GM18909 (cell line): ENCODE measurements around the gene PNMA1.

ENCODE experiments used
- ATAC-seq: cut with Tn5 transposase; IDR thresholded peaks from one replicate; pipeline ENCODE4 v1.9.1; 2021; ENCODE audit warnings: mild to moderate bottlenecking; ENCODE audit not compliant: unreplicated experiment, poor library complexity

The PNMA1 gene

DNA sequence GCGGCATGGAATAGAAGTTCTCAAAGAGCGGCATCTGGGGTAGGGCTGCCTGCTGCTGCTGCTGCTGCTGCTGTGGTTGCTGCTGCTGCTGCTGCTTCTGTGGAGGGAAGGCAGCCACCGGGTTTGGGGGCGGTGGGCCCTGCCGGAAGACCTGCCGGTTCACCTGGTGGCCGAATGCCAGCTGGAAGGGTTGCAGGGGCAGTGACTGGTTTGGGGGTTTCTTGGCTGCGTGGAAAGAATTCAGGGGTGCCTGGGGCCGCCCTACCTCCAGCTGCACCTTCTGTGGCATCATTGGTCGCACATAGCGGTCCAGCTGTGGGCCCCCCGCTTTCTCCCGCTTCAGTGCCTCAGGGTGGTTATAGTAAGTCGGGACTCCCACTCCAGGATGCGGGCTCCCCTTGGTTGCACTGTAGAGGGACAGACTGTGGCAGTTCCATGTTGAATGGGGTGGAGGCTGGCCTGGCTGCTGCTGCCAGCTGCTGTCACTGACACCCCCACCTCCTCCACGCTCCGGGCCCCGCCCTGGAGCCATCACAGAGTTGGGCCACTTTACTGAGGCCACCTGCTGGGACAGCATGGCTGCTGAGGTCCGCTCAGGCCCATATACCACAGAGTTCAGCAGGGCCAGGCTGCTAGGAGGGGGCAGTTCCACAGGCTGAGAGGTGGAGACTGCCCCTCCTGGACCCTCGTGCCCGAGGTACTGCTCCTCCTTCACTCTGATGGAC, 25.2 kb upstream of the PNMA1 start:
- no peak for ATAC-seq

GRCh38 chr14:73738518-73739173, 24.5 kb upstream of the PNMA1 start:
- no peak for ATAC-seq

- no peak for ATAC-seq
Observed at GRCh38 chr14:73736842-73737241, 22.7 kb upstream of the PNMA1 start.

DNA sequence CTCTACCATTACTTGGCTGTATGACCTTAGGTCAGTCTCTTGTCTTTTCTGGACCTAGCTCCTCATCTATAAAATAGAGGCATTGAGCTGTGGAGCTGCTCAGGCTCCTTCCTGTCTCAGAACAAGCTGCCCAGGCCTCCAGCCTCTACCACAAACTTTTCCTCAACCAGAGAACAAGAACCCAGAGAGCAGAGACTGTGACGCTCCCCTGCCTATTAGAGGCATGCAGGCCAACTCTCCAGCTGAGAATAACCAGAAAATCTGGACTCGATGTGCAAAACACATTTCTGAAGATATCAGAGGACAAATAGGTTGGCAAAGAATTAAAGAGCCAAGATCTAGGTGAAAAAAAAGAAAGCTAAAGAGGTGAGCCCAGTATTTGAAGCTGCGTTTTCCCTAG, 17.8 kb upstream of the PNMA1 start:
- no peak for ATAC-seq

- ATAC-seq, result no peak
Observed at GRCh38 chr14:73731111-73731510, 16.9 kb upstream of the PNMA1 start.

DNA sequence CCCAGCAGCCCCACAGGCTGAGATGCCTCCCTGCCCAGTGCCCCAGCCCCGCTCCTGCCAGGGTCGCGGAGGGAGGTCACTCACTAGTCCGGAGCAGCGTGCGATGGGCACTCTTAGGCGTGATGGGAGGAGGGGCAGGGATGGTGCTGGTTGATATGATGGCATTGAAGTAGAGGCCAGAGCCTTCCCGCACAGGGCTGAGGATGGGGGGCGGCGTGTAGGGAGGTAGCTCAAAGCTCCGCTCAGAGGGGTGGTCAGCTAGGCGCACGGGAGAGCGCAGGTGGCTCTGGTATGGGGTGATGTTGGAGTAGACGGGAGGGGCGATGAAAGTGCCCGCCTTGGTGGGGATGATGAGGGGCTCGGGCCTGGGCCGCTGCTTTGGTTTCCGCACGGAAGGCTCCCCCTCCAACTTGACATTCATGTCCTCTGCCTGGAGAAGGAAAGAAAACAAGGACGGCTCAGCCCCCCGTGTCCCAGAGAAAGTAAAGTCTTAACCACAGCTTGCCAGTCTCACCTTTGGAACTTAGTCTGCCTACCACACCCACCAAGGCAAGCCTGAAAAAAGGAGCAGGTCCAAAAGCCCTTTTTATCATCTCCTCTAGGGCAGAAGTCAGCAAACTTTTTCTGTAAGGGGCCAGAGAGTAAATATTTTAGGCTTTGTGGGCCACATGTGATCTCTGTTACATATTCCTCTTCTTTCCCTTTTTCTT, 15.5 kb upstream of the PNMA1 start:
- no peak for ATAC-seq

DNA sequence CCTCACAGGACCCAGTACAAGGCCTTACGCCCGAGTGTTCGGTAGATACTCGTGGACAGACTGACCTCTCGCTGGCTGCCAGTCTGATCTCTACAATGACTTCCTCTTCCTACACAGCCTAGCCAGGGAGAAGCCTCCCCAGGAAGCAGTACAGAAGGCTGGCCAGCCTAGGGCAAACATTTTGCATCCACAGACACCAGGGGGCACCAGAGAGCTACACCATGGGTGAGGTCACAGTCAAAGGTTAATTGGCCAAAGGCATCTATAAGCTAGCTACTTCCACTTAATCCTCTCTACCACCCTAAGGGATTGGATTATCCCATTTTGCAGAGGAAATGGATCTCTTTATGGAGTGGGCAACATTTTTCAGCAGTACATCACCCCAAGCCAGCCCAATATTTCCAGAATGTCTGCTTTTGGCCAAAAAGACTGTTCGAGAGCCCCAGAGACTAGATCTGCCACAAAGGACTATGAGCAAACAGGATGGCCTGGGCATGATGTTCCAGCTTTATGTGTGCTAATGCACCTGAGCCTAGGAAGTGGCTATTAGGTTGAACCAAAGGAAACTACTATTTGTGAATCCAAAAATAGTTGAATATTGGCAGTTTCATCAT, 14.6 kb upstream of the PNMA1 start:
- ATAC-seq, result peak; percentile 72

DNA sequence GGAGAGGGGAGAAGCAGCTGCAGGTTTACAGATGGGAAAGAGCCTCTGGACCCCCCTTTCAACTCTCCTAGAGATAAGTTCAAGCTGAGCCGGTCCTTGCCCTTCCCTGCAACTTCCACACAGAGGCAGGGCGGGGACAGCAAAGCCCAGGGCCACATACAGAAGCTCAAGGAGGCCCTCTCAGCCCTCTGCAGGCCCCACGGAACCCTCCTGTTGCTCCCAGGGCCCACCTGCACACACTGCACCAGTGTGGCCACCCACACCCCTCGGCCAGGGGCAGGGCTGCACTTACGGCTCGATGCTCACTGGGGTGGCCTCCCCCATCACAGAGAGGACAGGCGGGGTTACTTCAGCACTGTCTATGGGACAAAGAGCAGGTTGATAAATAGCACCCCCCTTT, 13.0 kb upstream of the PNMA1 start:
- no peak for ATAC-seq

DNA sequence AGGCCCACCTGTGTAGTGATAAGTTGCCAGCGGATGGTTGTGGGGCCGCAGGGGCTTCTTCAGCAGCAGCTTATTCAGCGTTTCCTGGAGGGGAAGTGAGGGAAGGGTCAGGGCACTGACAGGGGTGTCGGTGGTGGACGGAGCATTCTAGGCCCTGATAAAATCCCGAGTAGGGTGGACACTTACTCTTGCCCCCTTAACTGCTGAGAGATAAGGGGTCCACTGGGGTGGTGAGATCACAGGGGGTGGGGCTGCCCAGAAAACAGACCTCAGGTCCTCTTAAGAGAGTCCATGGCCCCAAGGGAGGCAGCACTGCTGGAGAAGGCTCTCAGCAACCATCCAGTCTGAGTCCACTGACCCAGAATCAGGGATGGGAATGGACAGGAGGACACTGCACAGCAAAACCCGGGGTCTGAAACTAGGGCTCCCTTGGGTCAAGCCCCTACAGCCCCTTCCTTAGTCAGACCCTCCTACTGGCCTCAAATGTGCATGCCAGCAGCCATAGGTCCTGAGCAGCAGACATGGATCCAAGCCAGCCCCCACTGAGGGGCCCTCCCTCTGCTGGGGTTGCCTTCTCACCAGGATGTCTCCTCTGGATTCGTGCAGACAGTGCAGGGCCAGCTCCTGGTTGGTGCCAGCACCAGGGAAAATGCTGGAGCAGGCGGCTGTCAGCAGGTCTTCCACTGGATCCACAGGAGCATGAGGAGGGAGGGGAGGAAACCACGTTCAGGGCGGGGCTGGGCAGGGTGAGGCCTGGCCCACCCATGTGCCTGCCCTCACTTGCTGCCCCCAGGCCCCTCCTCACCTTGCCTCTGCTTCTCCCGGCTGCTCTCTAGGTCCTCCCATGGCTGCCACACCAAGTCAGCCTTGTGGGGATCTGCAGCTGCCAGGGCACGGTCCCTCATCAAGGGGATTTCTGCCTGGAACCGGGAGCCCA, 12.1 kb upstream of the PNMA1 start:
- ATAC-seq, result no peak

DNA sequence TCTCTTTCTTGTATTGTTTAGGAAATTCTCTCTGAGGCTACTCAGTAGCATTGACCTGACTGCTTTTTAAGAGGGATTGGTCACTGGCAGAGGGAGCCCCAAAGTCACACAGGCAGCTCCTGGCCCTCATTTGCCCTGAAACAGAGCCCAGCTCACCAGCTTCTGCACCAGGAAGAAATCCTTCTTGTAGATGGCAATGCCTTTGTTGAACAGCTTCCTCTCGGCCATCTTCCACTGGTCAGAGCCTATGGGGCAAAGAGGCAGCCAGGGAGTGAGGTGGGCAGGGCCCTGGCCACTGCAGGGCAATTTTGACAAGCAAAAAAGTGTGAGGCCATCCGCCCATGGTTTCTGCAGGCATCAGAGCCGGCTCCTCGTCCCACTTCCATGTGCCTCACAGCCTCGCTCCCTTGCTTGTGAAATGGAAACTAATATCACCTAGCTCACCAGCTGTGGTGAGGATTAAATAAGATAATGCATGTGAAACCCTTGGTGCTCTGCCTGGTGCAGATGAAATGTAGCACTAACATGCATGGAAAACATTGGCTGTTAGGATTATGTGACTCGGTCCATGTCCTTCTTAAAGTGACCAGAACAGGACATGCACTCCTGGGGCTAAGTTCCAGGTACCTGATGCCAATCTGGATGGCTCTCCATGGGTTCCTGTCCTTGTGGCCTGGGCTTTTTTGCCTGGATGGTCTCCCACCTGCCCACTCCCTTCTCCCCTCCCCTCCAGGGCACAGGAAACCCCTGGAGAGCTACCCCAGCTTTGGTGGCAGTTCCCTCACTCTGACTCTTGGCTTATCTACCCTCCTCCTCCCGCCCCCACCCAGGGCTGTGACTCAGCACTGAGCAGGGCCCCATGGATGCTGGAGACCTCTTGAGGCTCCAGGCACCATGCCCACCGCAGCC, 11.2 kb upstream of the PNMA1 start:
- ATAC-seq, result no peak

DNA sequence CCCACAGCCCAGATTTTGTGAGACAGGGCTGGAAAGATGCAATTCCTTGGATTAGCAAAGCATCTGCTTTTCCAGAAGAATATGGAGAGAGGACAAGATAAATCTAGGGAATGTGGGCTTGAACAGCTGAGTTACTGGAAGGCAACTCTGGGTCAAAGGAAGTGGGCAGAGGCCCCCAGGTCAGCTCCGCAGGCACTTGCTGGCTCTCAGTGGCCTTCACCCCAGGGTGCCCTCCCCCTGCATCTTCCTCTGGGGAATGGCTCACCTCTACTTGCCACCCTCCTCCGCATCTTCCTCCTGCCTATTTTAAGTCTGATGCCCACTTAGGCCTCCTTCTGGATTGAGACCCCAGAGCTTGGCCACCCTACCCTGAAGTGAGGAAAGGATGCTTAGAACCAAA, 10.5 kb upstream of the PNMA1 start:
- ATAC-seq, result no peak

- no peak for ATAC-seq
Observed at GRCh38 chr14:73723797-73724661, 9.8 kb upstream of the PNMA1 start.

DNA sequence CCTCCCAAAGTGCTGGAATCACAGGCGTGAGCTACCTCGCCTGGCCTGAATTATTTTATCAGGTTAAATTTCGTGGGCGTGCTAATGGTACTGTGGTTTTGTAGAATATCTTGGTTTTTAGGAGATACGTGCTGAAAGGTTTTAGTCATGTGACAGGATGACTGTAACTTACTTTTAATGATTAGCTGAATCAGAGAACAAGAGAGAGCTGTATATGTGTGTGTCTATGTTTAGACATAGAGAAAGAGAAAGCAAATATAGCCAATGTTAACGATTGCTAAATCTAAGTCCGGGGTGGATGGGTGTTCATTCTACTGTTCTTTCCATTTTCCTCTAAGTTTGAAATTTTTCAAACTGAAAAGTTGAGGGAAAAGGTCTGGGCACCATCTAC, 9.2 kb upstream of the PNMA1 start:
- peak; percentile 56 for ATAC-seq

- ATAC-seq, result no peak
Observed at GRCh38 chr14:73722581-73722980, 8.4 kb upstream of the PNMA1 start.

DNA sequence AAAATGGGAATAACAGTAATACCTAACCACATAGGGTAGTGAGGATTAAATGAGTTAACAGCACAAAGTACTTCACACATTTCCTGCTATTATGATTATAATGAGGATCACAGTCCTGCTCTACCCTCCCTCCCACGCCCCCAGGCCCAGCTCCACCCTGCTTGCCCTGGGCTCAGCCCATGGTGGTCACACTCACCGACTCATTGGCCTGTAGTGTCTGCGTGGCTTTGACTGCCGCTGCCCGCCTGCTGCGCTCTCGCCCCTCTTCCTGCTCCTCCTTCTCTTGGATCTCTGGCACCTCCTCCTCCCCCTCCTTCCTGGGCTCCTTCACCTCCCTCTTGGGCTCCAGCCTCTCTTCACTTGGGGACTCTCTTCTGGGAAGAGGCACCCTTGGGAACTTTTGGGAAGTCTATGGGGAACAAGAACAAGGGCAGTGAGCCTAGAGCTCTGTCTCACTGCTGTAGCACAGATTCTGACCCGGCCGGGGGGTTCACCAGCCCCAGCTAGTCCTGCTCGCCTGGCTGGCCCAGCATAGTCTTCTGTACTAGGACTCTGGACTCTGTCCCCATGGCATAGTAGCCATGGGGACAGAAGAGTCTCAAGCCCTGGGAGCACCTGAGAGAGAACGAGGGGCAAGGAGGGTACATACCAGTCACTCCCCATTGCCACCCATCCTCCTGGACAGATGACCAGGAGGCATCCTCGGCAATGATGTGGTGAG, 7.1 kb upstream of the PNMA1 start:
- no peak for ATAC-seq

DNA sequence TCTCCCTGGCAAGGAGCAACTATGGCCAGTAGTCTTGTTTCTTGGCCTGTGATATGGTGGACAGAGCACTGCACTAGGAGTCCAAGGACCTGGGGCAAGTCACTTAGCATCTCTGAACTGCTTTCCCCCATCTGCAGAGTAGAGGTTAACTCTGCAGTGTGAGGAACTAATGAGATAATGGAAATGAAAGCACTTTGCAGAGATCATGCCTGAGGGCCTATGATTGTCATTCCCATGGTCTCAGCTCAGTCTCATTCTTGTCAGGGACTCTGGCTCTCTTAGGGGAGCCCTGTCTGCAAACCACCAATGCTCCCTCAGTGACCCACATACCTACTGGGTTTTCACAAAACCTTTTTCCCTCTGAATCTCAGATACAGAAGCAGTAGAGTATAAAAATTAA, 6.5 kb upstream of the PNMA1 start:
- no peak for ATAC-seq

- no peak for ATAC-seq
Observed at GRCh38 chr14:73719791-73720190, 5.6 kb upstream of the PNMA1 start.

DNA sequence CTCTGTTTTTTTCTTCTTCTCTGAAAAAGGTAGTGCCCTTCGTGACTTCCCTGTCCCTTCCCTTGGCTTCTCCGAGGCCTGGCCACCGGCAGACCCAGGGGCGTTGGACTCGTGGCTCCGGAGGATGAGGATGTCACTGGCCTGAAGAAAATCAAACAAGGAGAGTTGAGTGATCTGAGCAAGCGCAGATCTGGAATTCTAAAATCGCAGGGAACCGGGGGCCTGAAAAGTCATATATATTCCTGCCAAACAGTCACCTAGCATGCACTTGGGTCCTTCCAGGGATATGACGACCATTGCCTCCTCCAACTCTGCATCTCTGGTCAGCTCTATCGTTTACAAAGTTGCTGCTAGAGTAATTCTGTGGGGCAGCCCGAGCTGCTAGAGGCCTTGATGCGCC, 5.2 kb upstream of the PNMA1 start:
- no peak for ATAC-seq
